K562 (cell line): ENCODE results near the gene NFATC3. TPM values are rescaled to one million over a fixed set of nuclear protein-coding genes. Genes with fewer than 3 reads are reported as not detected.

Experiments
- CEBPG ChIP-seq, 3 experiments: fragments of 200-800 bp in 1 of 3; sonication (Bioruptor generic) in 1 of 3; sonication (generic) in 1 of 3; formaldehyde crosslinking in 1 of 3; IDR thresholded peaks in 2 of 3; conservative IDR thresholded peaks in 1 of 3; 2 replicates each; pipeline versions ENCODE4 v1.6.1 to v1.8.0; 2016 to 2022; ENCODE audit warnings: missing compliant biosample characterization in 2 of 3, missing genetic modification characterization in 2 of 3, mild to moderate bottlenecking in 1 of 3, missing genetic modification reagents in 1 of 3
- DIDO1 ChIP-seq: fragments of 450-650 bp; IDR thresholded peaks from 2 replicates; pipeline ENCODE4 v1.6.1; 2016; ENCODE audit warnings: low read depth, missing biosample characterization, missing genetic modification characterization
- MYBL2 ChIP-seq, 2 experiments: fragments of 450-650 bp in 1 of 2; sonication (generic) in 1 of 2; formaldehyde crosslinking in 1 of 2; IDR thresholded peaks; 2 replicates each; pipeline versions ENCODE4 v1.6.1 to v1.8.1; 2017 to 2022; ENCODE audit warnings: borderline replicate concordance in 1 of 2, inconsistent platforms in 1 of 2, low read depth in 1 of 2, mild to moderate bottlenecking in 1 of 2, missing genetic modification reagents in 1 of 2, moderate library complexity in 1 of 2
- SREBF2 ChIP-seq: sonication (generic); formaldehyde crosslinking; IDR thresholded peaks from 2 replicates; pipeline ENCODE4 v1.4.0; 2020; ENCODE audit warnings: mild to moderate bottlenecking, missing genetic modification reagents
- SUPT5H ChIP-seq: fragments of 450-650 bp; IDR thresholded peaks from 2 replicates; pipeline ENCODE4 v1.6.1; 2016
- ZNF699 ChIP-seq: fragments of 250-450 bp; sonication (Bioruptor Pico); IDR thresholded peaks from 2 replicates; pipeline ENCODE4 v1.8.0; 2021; ENCODE audit warnings: mild to moderate bottlenecking, moderate library complexity; ENCODE audit not compliant: insufficient replicate concordance
- polyA plus RNA-seq, 8 experiments: library from polyadenylated mRNA; depleted of rRNA in 4 of 8; stranded (reverse) in 5 of 8; unstranded in 3 of 8; fragments of >200 nt; fragmentation: Nextera tagmentation in 2 of 8; fragmentation: Illumina TruSeq in 1 of 8; extraction: Ambion mirVana in 2 of 8; extraction: Trizol in 1 of 8; gene quantifications; 2 replicates each; pipeline versions ENCODE4 v1.2.1 to v1.2.3, GENCODE V29; 2011 to 2014; ENCODE audit warnings: inconsistent platforms in 1 of 8, missing spikeins in 1 of 8
- total RNA-seq, 7 experiments: library from RNA; depleted of rRNA in 6 of 7; stranded (reverse); fragments of >200 nt in 6 of 7; fragmentation: Illumina TruSeq in 2 of 7; extraction: Trizol in 2 of 7; gene quantifications; 2 replicates each; pipeline versions ENCODE4 v1.2.1 to v1.2.3, GENCODE V29; 2011 to 2021; ENCODE audit warnings: low replicate concordance in 1 of 7
- TF ChIP-seq, protein P1 (sequence below): sonication (generic); formaldehyde crosslinking; IDR thresholded peaks from 2 replicates; pipeline ENCODE4 v1.8.1; 2023; ENCODE audit warnings: missing genetic modification reagents, mild to moderate bottlenecking, borderline replicate concordance
- TF ChIP-seq, protein P2 (sequence below), 2 experiments: fragments of 450-650 bp; conservative IDR thresholded peaks; 2 replicates each; pipeline ENCODE4 v1.6.1; 2017; ENCODE audit warnings: mild to moderate bottlenecking in 2 of 2, moderate library complexity in 2 of 2
- TF ChIP-seq, protein P3 (sequence below): fragments of 450-650 bp; IDR thresholded peaks from 2 replicates; pipeline ENCODE4 v1.6.1; 2016; ENCODE audit warnings: missing biosample characterization, missing genetic modification characterization
- TF ChIP-seq, protein P4 (sequence below): fragments of 450-650 bp; formaldehyde crosslinking; IDR thresholded peaks from 2 replicates; pipeline ENCODE4 v1.4.0; 2022; ENCODE audit warnings: missing genetic modification characterization
- TF ChIP-seq, protein P5 (sequence below), 2 experiments: fragments of 250-450 bp in 1 of 2; fragments of 450-650 bp in 1 of 2; sonication (Bioruptor Pico) in 1 of 2; IDR thresholded peaks; 2 replicates each; pipeline versions ENCODE4 v1.6.1 to v1.8.0; 2016 to 2021; ENCODE audit warnings: mild to moderate bottlenecking in 2 of 2, moderate library complexity in 2 of 2, missing compliant biosample characterization in 1 of 2, missing genetic modification characterization in 1 of 2

The NFATC3 gene
- total and polyA plus RNA-seq, 9 of the 15 experiments (the other 6 are each of a cell fraction or from before 2014, with no cell fraction given): 15.7 to 98.4 (median 59.4) TPM

DNA sequence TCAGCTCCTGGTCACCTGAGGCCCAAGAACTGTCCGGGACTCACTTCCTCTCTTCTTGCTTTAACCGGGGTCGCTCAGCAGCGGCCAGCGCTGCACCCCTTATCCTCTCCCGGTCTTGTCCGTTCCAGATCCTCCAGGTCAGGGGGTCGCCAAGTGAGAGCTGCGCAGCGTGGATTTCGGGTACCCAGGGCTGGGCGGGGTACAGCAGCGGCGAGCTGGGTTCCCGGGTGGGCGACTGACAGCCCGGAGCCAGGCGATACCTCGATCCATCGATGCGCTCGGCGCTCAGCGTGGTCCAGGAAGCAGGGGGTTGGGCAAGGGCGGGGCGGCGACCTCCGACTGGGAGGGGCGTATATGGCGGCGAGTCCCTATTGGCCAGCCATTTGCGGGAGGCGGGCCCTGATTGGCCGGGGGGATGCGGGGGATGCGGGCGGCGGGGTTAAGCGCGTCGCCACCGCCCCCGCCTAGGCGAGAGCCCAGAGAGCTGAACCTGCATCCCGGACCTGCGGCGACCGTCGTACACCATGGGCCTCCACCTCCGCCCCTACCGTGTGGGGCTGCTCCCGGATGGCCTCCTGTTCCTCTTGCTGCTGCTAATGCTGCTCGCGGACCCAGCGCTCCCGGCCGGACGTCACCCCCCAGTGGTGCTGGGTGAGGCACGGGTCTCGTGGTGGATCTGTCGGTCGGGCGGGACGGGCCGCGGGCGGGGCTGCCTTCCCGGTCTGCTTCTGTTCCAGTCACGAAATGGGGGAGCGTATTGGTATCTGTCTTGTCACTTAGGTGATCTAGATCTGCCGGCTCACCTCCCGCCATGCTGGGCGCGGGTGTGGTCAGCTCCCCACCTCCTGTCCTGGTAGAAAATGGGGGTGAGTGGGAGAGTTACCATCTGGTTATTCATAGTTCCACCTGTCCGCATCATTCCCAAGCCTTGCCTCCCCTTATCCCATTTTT lies 160.0 kb downstream of the NFATC3 start, which contains the start of gene PLA2G15 (continued):
- TF ChIP-seq, protein P1, sequence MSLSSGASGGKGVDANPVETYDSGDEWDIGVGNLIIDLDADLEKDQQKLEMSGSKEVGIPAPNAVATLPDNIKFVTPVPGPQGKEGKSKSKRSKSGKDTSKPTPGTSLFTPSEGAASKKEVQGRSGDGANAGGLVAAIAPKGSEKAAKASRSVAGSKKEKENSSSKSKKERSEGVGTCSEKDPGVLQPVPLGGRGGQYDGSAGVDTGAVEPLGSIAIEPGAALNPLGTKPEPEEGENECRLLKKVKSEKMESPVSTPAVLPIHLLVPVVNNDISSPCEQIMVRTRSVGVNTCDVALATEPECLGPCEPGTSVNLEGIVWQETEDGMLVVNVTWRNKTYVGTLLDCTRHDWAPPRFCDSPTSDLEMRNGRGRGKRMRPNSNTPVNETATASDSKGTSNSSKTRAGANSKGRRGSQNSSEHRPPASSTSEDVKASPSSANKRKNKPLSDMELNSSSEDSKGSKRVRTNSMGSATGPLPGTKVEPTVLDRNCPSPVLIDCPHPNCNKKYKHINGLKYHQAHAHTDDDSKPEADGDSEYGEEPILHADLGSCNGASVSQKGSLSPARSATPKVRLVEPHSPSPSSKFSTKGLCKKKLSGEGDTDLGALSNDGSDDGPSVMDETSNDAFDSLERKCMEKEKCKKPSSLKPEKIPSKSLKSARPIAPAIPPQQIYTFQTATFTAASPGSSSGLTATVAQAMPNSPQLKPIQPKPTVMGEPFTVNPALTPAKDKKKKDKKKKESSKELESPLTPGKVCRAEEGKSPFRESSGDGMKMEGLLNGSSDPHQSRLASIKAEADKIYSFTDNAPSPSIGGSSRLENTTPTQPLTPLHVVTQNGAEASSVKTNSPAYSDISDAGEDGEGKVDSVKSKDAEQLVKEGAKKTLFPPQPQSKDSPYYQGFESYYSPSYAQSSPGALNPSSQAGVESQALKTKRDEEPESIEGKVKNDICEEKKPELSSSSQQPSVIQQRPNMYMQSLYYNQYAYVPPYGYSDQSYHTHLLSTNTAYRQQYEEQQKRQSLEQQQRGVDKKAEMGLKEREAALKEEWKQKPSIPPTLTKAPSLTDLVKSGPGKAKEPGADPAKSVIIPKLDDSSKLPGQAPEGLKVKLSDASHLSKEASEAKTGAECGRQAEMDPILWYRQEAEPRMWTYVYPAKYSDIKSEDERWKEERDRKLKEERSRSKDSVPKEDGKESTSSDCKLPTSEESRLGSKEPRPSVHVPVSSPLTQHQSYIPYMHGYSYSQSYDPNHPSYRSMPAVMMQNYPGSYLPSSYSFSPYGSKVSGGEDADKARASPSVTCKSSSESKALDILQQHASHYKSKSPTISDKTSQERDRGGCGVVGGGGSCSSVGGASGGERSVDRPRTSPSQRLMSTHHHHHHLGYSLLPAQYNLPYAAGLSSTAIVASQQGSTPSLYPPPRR: no peak
- TF ChIP-seq CEBPG (CRISPR knock-in tag; IDR thresholded peaks at IDR 0.05) (peak; percentile 27; the same call in 1 of the 2 replicates), CEBPG (tag; conservative IDR thresholded peaks at IDR 0.05 in 1 of 2, IDR thresholded peaks at IDR 0.05 in 1 of 2) (peak in 1 of 2 experiments; percentile 56; a peak in 1 of 4 replicates), SUPT5H (peak; percentile 66), ZNF699 (CRISPR knock-in tag) (no peak), DIDO1 (tag) (peak; percentile 45; the same call in 1 of the 2 replicates), SREBF2 (CRISPR knock-in tag) (no peak), MYBL2 (IDR thresholded peaks at IDR 0.05; ENCODE audit: low read depth) (no peak), MYBL2 (CRISPR knock-in tag; IDR thresholded peaks at IDR 0.05; ENCODE audit: borderline replicate concordance) (no peak)
- TF ChIP-seq, protein P2, sequence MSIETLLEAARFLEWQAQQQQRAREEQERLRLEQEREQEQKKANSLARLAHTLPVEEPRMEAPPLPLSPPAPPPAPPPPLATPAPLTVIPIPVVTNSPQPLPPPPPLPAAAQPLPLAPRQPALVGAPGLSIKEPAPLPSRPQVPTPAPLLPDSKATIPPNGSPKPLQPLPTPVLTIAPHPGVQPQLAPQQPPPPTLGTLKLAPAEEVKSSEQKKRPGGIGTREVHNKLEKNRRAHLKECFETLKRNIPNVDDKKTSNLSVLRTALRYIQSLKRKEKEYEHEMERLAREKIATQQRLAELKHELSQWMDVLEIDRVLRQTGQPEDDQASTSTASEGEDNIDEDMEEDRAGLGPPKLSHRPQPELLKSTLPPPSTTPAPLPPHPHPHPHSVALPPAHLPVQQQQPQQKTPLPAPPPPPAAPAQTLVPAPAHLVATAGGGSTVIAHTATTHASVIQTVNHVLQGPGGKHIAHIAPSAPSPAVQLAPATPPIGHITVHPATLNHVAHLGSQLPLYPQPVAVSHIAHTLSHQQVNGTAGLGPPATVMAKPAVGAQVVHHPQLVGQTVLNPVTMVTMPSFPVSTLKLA (conservative IDR thresholded peaks at IDR 0.05): peak; percentile 78 to 90
- TF ChIP-seq, protein P3, sequence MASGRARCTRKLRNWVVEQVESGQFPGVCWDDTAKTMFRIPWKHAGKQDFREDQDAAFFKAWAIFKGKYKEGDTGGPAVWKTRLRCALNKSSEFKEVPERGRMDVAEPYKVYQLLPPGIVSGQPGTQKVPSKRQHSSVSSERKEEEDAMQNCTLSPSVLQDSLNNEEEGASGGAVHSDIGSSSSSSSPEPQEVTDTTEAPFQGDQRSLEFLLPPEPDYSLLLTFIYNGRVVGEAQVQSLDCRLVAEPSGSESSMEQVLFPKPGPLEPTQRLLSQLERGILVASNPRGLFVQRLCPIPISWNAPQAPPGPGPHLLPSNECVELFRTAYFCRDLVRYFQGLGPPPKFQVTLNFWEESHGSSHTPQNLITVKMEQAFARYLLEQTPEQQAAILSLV (tag): no peak
- TF ChIP-seq, protein P4, sequence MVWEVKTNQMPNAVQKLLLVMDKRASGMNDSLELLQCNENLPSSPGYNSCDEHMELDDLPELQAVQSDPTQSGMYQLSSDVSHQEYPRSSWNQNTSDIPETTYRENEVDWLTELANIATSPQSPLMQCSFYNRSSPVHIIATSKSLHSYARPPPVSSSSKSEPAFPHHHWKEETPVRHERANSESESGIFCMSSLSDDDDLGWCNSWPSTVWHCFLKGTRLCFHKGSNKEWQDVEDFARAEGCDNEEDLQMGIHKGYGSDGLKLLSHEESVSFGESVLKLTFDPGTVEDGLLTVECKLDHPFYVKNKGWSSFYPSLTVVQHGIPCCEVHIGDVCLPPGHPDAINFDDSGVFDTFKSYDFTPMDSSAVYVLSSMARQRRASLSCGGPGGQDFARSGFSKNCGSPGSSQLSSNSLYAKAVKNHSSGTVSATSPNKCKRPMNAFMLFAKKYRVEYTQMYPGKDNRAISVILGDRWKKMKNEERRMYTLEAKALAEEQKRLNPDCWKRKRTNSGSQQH (CRISPR knock-in tag): no peak
- TF ChIP-seq, protein P5, sequence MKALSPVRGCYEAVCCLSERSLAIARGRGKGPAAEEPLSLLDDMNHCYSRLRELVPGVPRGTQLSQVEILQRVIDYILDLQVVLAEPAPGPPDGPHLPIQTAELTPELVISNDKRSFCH (CRISPR knock-in tag; IDR thresholded peaks at IDR 0.05): no peak
- TF ChIP-seq, protein P5 (tag; IDR thresholded peaks at IDR 0.05): no peak
